IPS-NIHi7 (cell line): ENCODE data around the gene CLK1.
"Not testable (repeated sequence)": the region's sequence is repeated elsewhere in the genome, so short reads cannot be mapped to it uniquely, and the experiment has no call there.

ENCODE experiments used
- DNase-seq: peaks from one replicate; pipeline ENCODE4 v3.0.0; 2012; ENCODE audit warnings: mixed read lengths; ENCODE audit errors: extremely low spot score

Gene CLK1

GRCh38 chr2:200851398-200852248 lies 12.8 kb downstream of the CLK1 start:
- DNase-seq, result no peak

- DNase-seq, result no peak
Measured at GRCh38 chr2:200850512-200851256, 13.8 kb downstream of the CLK1 start.

- DNase-seq, result no peak
Measured at GRCh38 chr2:200847939-200848338, 16.5 kb downstream of the CLK1 start.

GRCh38 chr2:200847269-200847668 lies 17.2 kb downstream of the CLK1 start:
- no peak for DNase-seq

- no peak for DNase-seq
Measured at GRCh38 chr2:200845669-200846325, 18.7 kb downstream of the CLK1 start.

GRCh38 chr2:200845194-200845593 lies 19.3 kb downstream of the CLK1 start:
- no peak for DNase-seq

- DNase-seq, result no peak
Measured at GRCh38 chr2:200843993-200844948, 20.2 kb downstream of the CLK1 start.

GRCh38 chr2:200839513-200839912 lies 24.9 kb downstream of the CLK1 start:
- no peak for DNase-seq

GRCh38 chr2:200834701-200835100 lies 29.8 kb downstream of the CLK1 start:
- no peak for DNase-seq

GRCh38 chr2:200829258-200829655 lies 35.2 kb downstream of the CLK1 start:
- peak; percentile 40 for DNase-seq

- no peak for DNase-seq
Measured at GRCh38 chr2:200828572-200829257, 35.7 kb downstream of the CLK1 start.

- DNase-seq, result no peak
Measured at GRCh38 chr2:200828104-200828503, 36.4 kb downstream of the CLK1 start.

- DNase-seq, result no peak
Measured at GRCh38 chr2:200821686-200822245, 42.7 kb downstream of the CLK1 start.

- no peak for DNase-seq
Measured at GRCh38 chr2:200820573-200821234, 43.8 kb downstream of the CLK1 start.

GRCh38 chr2:200818732-200819131 lies 45.7 kb downstream of the CLK1 start:
- DNase-seq, result not testable (repeated sequence)

- DNase-seq, result no peak
Measured at GRCh38 chr2:200814917-200815316, 49.5 kb downstream of the CLK1 start.

- DNase-seq, result no peak
Measured at GRCh38 chr2:200814276-200814815, 50.1 kb downstream of the CLK1 start.

GRCh38 chr2:200812122-200813022 lies 52.1 kb downstream of the CLK1 start:
- DNase-seq, result peak; percentile 41
